Stimulated activated naive CD8-positive, alpha-beta T cell treated with anti-CD3 and anti-CD28 coated beads, Interleukin-15, amount 100 ng/mL, for 72 hours (primary cell): Measurements from ENCODE around the gene SPATA24.
"Not testable (repeated sequence)": the region's sequence is repeated elsewhere in the genome, so short reads cannot be mapped to it uniquely, and the experiment has no call there.

Source experiments
- ATAC-seq: fragments of 150-1000 bp; cut with Tn5 transposase; 2 replicates; pipeline ENCODE4 v1.10.0; 2021; ENCODE audit warnings: mild to moderate bottlenecking, moderate library complexity
- DNase-seq, 2 donors: peaks; one replicate each; pipeline ENCODE4 v3.0.0; 2021 to 2022
- H3K27ac Mint-ChIP-seq, 2 donors: one replicate each; pipeline ENCODE4 v1.8.0; 2022; ENCODE audit warnings: mild to moderate bottlenecking in 2 of 2, mixed read lengths in 2 of 2, moderate library complexity in 2 of 2
- H3K27me3 Mint-ChIP-seq: one replicate; pipeline ENCODE4 v1.8.0; 2022; ENCODE audit warnings: mixed read lengths
- H3K4me1 Mint-ChIP-seq: one replicate; pipeline ENCODE4 v1.8.0; 2022; ENCODE audit warnings: mild to moderate bottlenecking, mixed read lengths
- H3K4me3 Mint-ChIP-seq, 2 donors: one replicate each; pipeline ENCODE4 v1.8.0; 2022; ENCODE audit warnings: mild to moderate bottlenecking in 2 of 2, mixed read lengths in 2 of 2, moderate library complexity in 1 of 2
- H3K9me3 Mint-ChIP-seq, 2 donors: one replicate each; pipeline ENCODE4 v1.8.0; 2022; ENCODE audit warnings: mixed read lengths in 2 of 2

The SPATA24 gene

GRCh38 chr5:139361835-139362429, 42.0 kb downstream of the SPATA24 start:
- no peak for ATAC-seq
- H3K27me3 Mint-ChIP-seq, result no peaks in the 10 kb centered on the region
- peak overlapping the region in 1 of 2 donors; percentile 17 for H3K27ac Mint-ChIP-seq

GRCh38 chr5:139360384-139360783, 43.5 kb downstream of the SPATA24 start:
- Mint-ChIP-seq H3K27me3 (no peaks in the 10 kb centered on the region), H3K9me3 (no peaks in the 10 kb centered on the region), H3K4me3 (no peak overlapping the region), H3K27ac (peak overlapping the region; percentile 41 to 83), H3K4me1 (peaks cover 27% of the 10 kb centered on the region)
- ATAC-seq (no peak), DNase-seq (no peak)

More at GRCh38 chr5:139361835-139362429, 42.0 kb downstream of the SPATA24 start:
- no peaks in the 10 kb centered on the region for H3K9me3 Mint-ChIP-seq
- no peak overlapping the region for H3K4me3 Mint-ChIP-seq
- peaks cover 15% of the 10 kb centered on the region for H3K4me1 Mint-ChIP-seq
- no peak for DNase-seq

GRCh38 chr5:139358064-139358463, 45.8 kb downstream of the SPATA24 start:
- no peaks in the 10 kb centered on the region for H3K9me3 Mint-ChIP-seq
- H3K4me1 Mint-ChIP-seq, result peaks cover 32% of the 10 kb centered on the region
- ATAC-seq (no peak), DNase-seq (no peak)
- H3K27me3 Mint-ChIP-seq, result no peaks in the 10 kb centered on the region
- H3K4me3 Mint-ChIP-seq, result no peak overlapping the region
- H3K27ac Mint-ChIP-seq, result no peak overlapping the region

GRCh38 chr5:139355900-139356299, 48.0 kb downstream of the SPATA24 start:
- H3K4me3 Mint-ChIP-seq, DNase-seq, ATAC-seq, H3K27ac Mint-ChIP-seq, H3K27me3 Mint-ChIP-seq, H3K9me3 Mint-ChIP-seq: not testable (repeated sequence)
- H3K4me1 Mint-ChIP-seq, result peaks cover 31% of the 10 kb centered on the region

GRCh38 chr5:139354186-139354585, 49.7 kb downstream of the SPATA24 start:
- no peak for ATAC-seq
- no peak overlapping the region for H3K4me3 Mint-ChIP-seq
- DNase-seq, result no peak
- H3K27ac Mint-ChIP-seq, result no peak overlapping the region
- H3K9me3 Mint-ChIP-seq, result no peaks in the 10 kb centered on the region
- no peaks in the 10 kb centered on the region for H3K27me3 Mint-ChIP-seq
- peaks cover 30% of the 10 kb centered on the region for H3K4me1 Mint-ChIP-seq

- ATAC-seq, H3K27me3 Mint-ChIP-seq, H3K4me3 Mint-ChIP-seq, H3K27ac Mint-ChIP-seq, DNase-seq, H3K9me3 Mint-ChIP-seq: not testable (repeated sequence)
- H3K4me1 Mint-ChIP-seq, result peaks cover 59% of the 10 kb centered on the region
Observed at GRCh38 chr5:139347863-139348262, 56.0 kb downstream of the SPATA24 start.
